Epithelial cell of proximal tubule (primary cell): ENCODE measurements around the gene MESD. TPM values are rescaled to one million over a fixed set of nuclear protein-coding genes. Genes with fewer than 3 reads are reported as not detected.

Experiments
- DNase-seq: peaks from one replicate; pipeline ENCODE4 v3.0.0-alpha.2; 2011; ENCODE audit warnings: low read depth
- H3K4me3 ChIP-seq: 2 replicates; pipeline ENCODE4 v1.5.1; 2011; ENCODE audit warnings: low read depth, mild to moderate bottlenecking, low read length
- CTCF ChIP-seq: conservative IDR thresholded peaks from 2 replicates; pipeline ENCODE4 v1.5.1; 2012; ENCODE audit warnings: low read depth, mild to moderate bottlenecking, low read length
- total RNA-seq: library from RNA; depleted of rRNA; stranded (reverse); fragments of >200 nt; gene quantifications from 2 replicates; pipeline ENCODE4 v1.2.3, GENCODE V29; 2015

MESD gene
- total RNA-seq, 1 donor from 2014 or later = 27.0 TPM

GRCh38 chr15:80912673-80913072, 76.9 kb downstream of the MESD start:
- no peak overlapping the region for H3K4me3 ChIP-seq
- no peak for DNase-seq
- TF ChIP-seq CTCF = no peak

DNA sequence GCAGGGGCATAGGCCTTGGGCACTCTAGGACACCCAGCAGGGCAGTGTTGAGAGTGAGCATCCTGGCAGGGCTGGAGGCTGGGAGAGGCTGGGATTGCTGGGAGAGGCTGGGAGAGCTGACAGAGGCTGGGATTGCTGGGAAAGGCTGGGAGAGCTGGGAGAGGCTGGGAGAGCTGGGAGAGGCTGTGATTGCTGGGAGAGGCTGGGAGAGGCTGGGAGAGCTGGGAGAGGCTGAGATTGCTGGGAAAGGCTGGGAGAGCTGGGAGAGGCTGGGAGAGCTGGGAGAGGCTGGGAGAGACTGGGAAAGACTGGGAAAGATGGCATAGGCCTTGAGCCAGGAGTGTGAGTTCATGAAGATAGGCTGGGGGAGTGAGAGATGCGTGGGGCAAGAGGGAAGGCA, 77.8 kb downstream of the MESD start:
- no peak for TF ChIP-seq CTCF
- no peak for DNase-seq
- H3K4me3 ChIP-seq = no peak overlapping the region

DNA sequence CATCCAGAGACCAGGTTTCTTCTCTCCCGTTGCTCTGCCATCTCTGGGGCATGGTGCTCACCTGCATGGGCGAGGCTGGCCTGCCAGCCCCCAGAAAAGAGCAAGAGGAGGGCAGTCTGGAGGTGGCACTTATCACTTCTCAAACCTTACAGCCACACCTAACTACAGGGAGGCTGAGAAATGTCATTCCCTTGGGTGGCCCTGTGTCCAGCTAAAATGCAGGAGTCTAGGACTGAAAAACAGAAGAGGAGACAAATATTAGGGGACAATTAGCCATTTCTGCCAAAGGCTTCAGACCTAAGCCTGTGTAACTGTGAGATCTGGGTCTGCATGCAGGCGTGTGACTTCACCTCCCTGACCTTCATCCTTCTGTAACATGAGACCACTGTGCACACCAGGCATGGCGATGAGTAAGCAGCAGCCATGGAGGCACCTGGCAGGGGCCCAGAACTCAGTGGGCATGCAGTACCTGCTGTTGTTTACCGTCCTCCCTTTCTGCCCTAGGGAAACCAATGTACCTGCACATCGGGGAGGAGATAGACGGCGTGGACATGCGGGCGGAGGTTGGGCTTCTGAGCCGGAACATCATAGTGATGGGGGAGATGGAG, 83.4 kb downstream of the MESD start:
- peak; percentile 12 for DNase-seq
- H3K4me3 ChIP-seq = no peak overlapping the region
- no peak for TF ChIP-seq CTCF

- DNase-seq = no peak
- H3K4me3 ChIP-seq = no peak overlapping the region
- TF ChIP-seq CTCF = no peak
Observed at GRCh38 chr15:80904998-80905397, 84.6 kb downstream of the MESD start.

DNA sequence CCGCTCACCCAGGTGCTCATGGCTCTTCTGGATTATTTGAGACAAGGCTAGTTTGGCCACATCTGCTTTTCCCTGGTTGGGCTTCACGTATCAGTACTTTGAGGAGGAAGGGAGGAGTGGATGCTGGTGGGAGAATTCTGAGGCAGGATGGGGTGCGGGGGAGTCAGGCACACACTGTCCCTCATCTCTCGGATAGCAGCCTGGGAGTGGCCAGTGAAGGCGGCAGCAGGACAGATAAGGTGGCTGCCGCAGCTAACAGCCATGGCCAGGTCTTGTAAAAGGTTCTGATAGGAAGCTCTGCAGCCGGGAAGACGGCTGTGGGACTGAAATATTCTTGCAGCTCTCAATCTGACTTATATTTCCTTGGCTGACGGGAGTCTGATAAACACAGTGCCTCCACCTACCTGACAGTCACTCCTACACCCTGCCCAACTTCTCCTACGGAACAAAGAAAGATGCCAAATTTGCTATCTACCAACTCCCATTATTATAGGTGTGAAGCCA, 87.3 kb downstream of the MESD start:
- no peak overlapping the region for H3K4me3 ChIP-seq
- TF ChIP-seq CTCF = no peak
- DNase-seq = no peak

DNA sequence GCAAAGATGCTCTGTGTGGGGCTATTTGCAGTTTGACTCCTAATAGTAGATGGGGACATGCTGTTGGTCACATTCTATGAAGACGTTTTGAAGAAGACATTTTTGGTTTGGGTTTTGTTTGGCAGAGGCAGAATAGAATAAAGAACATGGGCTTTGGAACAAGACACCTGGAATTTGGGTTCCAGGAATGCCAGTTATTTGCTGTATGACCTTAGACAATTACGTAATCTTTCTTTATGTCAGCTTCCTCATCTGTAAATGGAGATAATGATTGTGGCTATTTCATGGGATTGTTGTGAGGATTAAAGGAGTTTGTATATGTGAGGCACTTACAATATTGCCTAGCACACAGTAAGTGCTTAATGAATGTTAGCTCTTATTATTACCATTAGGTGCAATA, 91.6 kb downstream of the MESD start:
- TF ChIP-seq CTCF = no peak
- no peak overlapping the region for H3K4me3 ChIP-seq
- DNase-seq = no peak

Other genes with a start within 250 kb of the MESD start
- gene CEMIP, start 210.4 kb downstream of the MESD start, total RNA-seq = 0.06 and 0.07 TPM in 2 replicates
- gene TLNRD1, start 11.1 kb upstream of the MESD start, total RNA-seq = 44.3 and 45.4 TPM in 2 replicates
- 0.07 TPM in 1 of 2 replicates, not detected in the other for gene CFAP161, start 144.5 kb upstream of the MESD start, total RNA-seq
- gene IL16, start 207.1 kb upstream of the MESD start, total RNA-seq = 0.12 TPM in 1 of 2 replicates, not detected in the other